ENCODE data around the gene PASK. TPM values are rescaled to one million over a fixed set of nuclear protein-coding genes. Genes with fewer than 3 reads are reported as not detected.

PASK gene
- polyA plus RNA-seq, 4 donors: 4.7 to 14.7 (median 6.2) TPM

DNA sequence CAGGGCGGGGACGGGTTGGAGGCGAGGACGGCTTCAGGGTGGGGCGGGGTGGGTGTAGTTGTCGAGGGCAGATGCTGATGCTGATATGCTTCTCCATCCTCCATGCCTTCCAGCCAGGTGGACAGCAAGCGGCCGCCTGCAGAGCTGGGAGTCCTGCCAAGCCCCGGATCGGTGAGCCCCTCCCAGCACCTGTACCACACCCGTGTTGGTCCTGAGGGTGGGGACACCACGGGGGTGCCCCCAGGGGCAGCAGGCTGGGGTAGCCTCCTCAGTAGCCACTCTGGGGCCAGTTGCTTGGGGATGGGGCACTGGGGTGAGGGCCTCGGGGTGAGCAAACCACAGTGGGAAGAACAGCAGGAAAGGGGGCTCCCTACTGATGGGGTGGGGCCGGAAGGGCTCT lies 41.8 kb upstream of the PASK start:
- Histone ChIP-seq H3K27me3 (ENCODE audit: control insufficient read depth in 3 of 3, insufficient read depth in 3 of 3, low read length in 3 of 3) (peaks cover 0 to 3% (median 0%) of the 10 kb centered on the region in 3 donors), H3K4me1 (ENCODE audit: control insufficient read depth in 3 of 3, insufficient read depth in 2 of 3, low read depth in 1 of 3, low read length in 2 of 3) (no peaks in the 10 kb centered on the region), H3K4me3 (ENCODE audit: low read depth in 1 of 3, low read length in 3 of 3) (no peak overlapping the region), H3K27ac (ENCODE audit: low read depth in 1 of 3, low read length in 2 of 3) (no peak overlapping the region), H3K36me3 (ENCODE audit: control insufficient read depth in 3 of 3, insufficient read depth in 2 of 3, low read depth in 1 of 3, low read length in 3 of 3) (no peaks in the 10 kb centered on the region), H3K9me3 (ENCODE audit: control insufficient read depth in 2 of 2, insufficient read depth in 1 of 2, low read depth in 1 of 2, low read length in 1 of 2) (no peaks in the 10 kb centered on the region)
- WGBS, 3 donors: 16 to 63% (median 45%) methylated on average over 8 to 14 of the region's 14 CpGs
- FAIRE-seq: no peak
- peak; percentile 19 to 58 for DNase-seq

DNA sequence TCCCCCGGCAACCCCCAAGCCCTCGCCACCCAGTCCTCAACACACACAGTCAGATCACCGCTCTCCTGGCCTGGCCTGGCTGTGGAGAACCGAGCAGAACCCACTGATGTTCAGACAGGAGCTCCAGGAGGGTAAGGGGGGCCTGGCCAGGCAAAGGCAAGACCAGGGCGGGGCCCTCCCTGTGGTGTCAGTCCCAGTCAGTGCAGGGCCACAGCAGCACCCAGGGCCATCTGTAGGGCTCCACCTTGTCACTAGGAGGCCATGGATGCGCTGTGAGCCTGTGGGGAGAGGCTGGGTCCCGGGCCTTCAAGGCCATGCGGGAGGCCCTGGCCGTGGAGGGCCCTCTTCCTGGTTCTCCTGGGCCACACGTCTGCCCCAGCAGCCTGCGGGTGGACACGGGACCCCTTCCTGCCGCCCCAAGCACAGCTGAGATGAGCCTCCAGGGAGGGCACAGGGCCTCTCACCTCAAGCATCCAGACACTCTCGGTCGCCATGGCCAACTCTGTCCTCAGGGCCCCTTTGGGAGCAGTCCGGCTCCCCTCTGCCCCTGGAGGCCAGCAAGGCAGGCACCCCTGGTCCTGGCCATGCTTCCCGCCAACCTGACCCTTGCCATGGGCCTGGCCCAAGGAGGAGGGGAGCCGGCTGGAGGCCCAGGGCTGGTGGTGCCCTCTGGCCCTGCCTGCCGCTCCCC lies 41.2 kb upstream of the PASK start:
- Histone ChIP-seq H3K36me3 (ENCODE audit: control insufficient read depth in 3 of 3, insufficient read depth in 2 of 3, low read depth in 1 of 3, low read length in 3 of 3) (no peaks in the 10 kb centered on the region), H3K4me1 (ENCODE audit: control insufficient read depth in 3 of 3, insufficient read depth in 2 of 3, low read depth in 1 of 3, low read length in 2 of 3) (no peaks in the 10 kb centered on the region), H3K27me3 (ENCODE audit: control insufficient read depth in 3 of 3, insufficient read depth in 3 of 3, low read length in 3 of 3) (peaks cover 0 to 3% (median 0%) of the 10 kb centered on the region in 3 donors), H3K9me3 (ENCODE audit: control insufficient read depth in 2 of 2, insufficient read depth in 1 of 2, low read depth in 1 of 2, low read length in 1 of 2) (no peaks in the 10 kb centered on the region), H3K4me3 (ENCODE audit: low read depth in 1 of 3, low read length in 3 of 3) (no peak overlapping the region), H3K27ac (ENCODE audit: low read depth in 1 of 3, low read length in 2 of 3) (no peak overlapping the region)
- DNase-seq: no peak
- FAIRE-seq: no peak
- 75 to 84% (median 75%) methylated on average over 14 to 19 of the region's 19 CpGs for WGBS, 3 donors

DNA sequence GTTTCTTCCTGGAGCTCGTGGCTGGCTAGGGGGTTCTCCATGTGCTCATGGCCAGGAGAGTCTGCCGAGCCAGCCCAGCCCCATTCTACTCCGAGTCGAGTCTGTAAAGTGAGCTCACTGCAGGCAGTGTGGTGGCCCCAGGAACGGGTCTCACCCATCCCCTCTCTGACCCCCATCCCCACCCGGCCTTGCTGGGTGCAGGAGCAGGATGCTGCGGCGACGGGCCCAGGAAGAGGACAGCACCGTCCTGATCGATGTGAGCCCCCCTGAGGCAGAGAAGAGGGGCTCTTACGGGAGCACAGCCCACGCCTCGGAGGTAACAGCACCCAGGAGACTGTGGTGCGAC lies 40.6 kb upstream of the PASK start:
- Histone ChIP-seq H3K27me3 (ENCODE audit: control insufficient read depth in 3 of 3, insufficient read depth in 3 of 3, low read length in 3 of 3) (peaks cover 0 to 3% (median 0%) of the 10 kb centered on the region in 3 donors), H3K36me3 (ENCODE audit: control insufficient read depth in 3 of 3, insufficient read depth in 2 of 3, low read depth in 1 of 3, low read length in 3 of 3) (no peaks in the 10 kb centered on the region), H3K4me3 (ENCODE audit: low read depth in 1 of 3, low read length in 3 of 3) (no peak overlapping the region), H3K4me1 (ENCODE audit: control insufficient read depth in 3 of 3, insufficient read depth in 2 of 3, low read depth in 1 of 3, low read length in 2 of 3) (no peaks in the 10 kb centered on the region), H3K27ac (ENCODE audit: low read depth in 1 of 3, low read length in 2 of 3) (no peak overlapping the region), H3K9me3 (ENCODE audit: control insufficient read depth in 2 of 2, insufficient read depth in 1 of 2, low read depth in 1 of 2, low read length in 1 of 2) (no peaks in the 10 kb centered on the region)
- DNase-seq: no peak
- WGBS, 3 donors: 82 to 88% (median 86%) methylated on average over 15 of the region's 15 CpGs
- FAIRE-seq: no peak

DNA sequence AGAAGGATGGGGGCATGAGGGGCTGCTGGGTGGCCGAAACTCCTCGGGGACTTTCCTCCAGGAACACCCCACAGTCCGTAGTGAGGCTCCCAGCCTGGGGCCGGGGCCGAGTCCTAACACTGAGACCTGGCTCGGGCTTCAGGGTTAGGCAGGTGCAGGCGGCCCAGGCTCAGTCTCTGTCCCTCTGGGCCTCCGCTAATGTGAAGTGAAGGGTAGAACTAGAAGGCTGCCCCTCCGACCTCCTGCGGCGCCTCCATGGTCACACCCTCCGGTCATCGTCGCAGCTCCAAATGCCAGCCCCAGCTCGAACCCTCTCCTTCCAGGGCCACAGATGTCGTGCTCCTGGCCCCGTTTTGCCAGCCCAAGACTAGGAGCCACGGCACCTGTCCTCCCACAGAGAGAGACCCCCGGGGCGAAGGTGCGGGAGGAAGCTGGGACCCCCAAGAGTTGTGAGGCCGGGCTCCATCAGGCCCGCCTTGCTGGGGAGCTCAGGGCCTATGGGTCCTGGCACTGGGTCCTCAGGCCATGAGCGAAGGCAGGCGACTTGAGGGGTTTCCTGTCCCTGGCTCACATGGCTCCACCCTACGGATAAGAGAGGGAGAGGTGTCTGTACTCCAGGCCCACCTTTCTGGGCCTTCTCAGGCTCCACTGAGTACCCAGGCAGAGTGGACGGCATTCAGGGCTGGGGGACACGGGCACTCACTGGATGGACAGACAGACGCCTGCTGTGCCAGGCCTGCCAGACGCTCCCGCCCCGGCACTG lies 40.0 kb upstream of the PASK start:
- peak overlapping the region in 1 of 3 donors; percentile 33 for H3K27ac ChIP-seq (ENCODE audit: low read depth in 1 of 3, low read length in 2 of 3)
- no peaks in the 10 kb centered on the region for H3K9me3 ChIP-seq (ENCODE audit: control insufficient read depth in 2 of 2, insufficient read depth in 1 of 2, low read depth in 1 of 2, low read length in 1 of 2)
- WGBS, 3 donors: 88 to 93% (median 91%) methylated on average over 29 to 32 of the region's 32 CpGs
- H3K27me3 ChIP-seq (ENCODE audit: control insufficient read depth in 3 of 3, insufficient read depth in 3 of 3, low read length in 3 of 3): peaks cover 0 to 3% (median 0%) of the 10 kb centered on the region in 3 donors
- H3K4me3 ChIP-seq (ENCODE audit: low read depth in 1 of 3, low read length in 3 of 3): peak overlapping the region in 1 of 3 donors; percentile 29
- DNase-seq (no peak), FAIRE-seq (no peak)
- no peaks in the 10 kb centered on the region for H3K36me3 ChIP-seq (ENCODE audit: control insufficient read depth in 3 of 3, insufficient read depth in 2 of 3, low read depth in 1 of 3, low read length in 3 of 3)
- no peaks in the 10 kb centered on the region for H3K4me1 ChIP-seq (ENCODE audit: control insufficient read depth in 3 of 3, insufficient read depth in 2 of 3, low read depth in 1 of 3, low read length in 2 of 3)

DNA sequence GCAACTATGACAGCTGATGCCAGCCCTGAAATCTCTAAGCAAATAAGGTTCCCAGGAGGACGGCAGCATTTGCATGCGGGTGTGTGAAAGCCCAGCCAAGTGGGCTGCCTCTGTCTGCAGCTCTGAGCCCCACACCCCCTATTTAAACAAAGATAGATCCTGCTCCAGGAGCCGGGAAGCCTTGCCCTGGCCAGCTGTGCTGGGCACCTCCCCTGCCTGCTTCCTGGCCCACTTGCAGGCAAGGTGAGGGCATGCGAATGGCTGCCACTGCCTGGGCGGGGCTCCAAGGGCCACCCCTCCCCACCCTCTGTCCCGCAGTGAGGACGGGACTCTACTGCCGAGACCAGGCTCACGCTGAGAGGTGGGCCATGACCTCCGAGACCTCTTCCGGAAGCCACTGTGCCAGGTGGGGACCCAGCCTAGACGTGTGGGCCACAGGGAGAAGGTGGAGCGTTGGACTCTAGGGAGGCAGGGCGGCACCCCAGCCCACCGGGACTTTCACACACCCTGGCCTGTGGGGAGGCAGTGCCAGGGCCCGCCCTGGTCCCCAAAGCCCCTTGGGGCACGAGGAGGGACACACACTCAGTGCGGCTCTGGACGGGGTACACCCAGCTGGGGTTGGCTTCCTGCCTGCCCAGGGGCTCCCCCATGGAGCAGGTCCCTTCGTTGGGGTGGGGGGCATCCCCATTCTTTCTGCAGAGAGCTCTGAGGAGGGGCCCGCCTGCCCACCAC lies 39.3 kb upstream of the PASK start, which contains the start of gene ANO7:
Gene ANO7, plus strand, starts transcription at position 317 of the 732 bp plus-strand sequence. CDS start 1,387 bp downstream, outside the sequence.
- no peaks in the 10 kb centered on the region for H3K4me1 ChIP-seq (ENCODE audit: control insufficient read depth in 3 of 3, insufficient read depth in 2 of 3, low read depth in 1 of 3, low read length in 2 of 3)
- peak; percentile 41 to 60 for DNase-seq
- H3K36me3 ChIP-seq (ENCODE audit: control insufficient read depth in 3 of 3, insufficient read depth in 2 of 3, low read depth in 1 of 3, low read length in 3 of 3): peaks cover 0 to 2% (median 0%) of the 10 kb centered on the region in 3 donors
- 39 to 66% (median 50%) methylated on average over 19 to 21 of the region's 21 CpGs for WGBS, 3 donors
- FAIRE-seq: no peak
- H3K27ac ChIP-seq (ENCODE audit: low read depth in 1 of 3, low read length in 2 of 3): peak within 1 kb of the TSS in 1 of 3 donors; percentile 33
- peak within 1 kb of the TSS in 1 of 3 donors; percentile 29 for H3K4me3 ChIP-seq (ENCODE audit: low read depth in 1 of 3, low read length in 3 of 3)
- H3K27me3 ChIP-seq (ENCODE audit: control insufficient read depth in 3 of 3, insufficient read depth in 3 of 3, low read length in 3 of 3): peaks cover 0 to 3% (median 0%) of the 10 kb centered on the region in 3 donors
- H3K9me3 ChIP-seq (ENCODE audit: control insufficient read depth in 2 of 2, insufficient read depth in 1 of 2, low read depth in 1 of 2, low read length in 1 of 2): no peaks in the 10 kb centered on the region

DNA sequence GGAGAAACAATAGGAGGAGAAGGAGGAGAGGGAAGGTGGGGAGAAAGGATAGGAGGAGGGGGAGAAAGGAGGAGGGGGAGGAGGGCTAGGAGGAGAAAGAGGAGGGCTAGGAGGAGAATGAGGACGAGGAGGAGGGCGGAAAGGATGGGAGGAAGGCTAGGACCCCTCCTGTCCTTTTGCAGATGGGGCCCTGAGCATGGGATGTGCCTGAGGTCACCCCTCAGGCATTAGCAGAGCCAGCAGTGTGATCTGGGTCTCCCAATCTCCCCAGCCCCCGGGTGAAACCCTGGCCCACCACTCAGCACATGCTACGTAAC lies 38.6 kb upstream of the PASK start:
- Histone ChIP-seq H3K27me3 (ENCODE audit: control insufficient read depth in 3 of 3, insufficient read depth in 3 of 3, low read length in 3 of 3) (peaks cover 0 to 3% (median 0%) of the 10 kb centered on the region in 3 donors), H3K36me3 (ENCODE audit: control insufficient read depth in 3 of 3, insufficient read depth in 2 of 3, low read depth in 1 of 3, low read length in 3 of 3) (peaks cover 0 to 9% (median 2%) of the 10 kb centered on the region in 3 donors), H3K4me1 (ENCODE audit: control insufficient read depth in 3 of 3, insufficient read depth in 2 of 3, low read depth in 1 of 3, low read length in 2 of 3) (no peaks in the 10 kb centered on the region), H3K4me3 (ENCODE audit: low read depth in 1 of 3, low read length in 3 of 3) (no peak overlapping the region), H3K27ac (ENCODE audit: low read depth in 1 of 3, low read length in 2 of 3) (no peak overlapping the region), H3K9me3 (ENCODE audit: control insufficient read depth in 2 of 2, insufficient read depth in 1 of 2, low read depth in 1 of 2, low read length in 1 of 2) (no peaks in the 10 kb centered on the region)
- no peak for DNase-seq
- WGBS, 3 donors: 55 to 68% (median 57%) methylated on average over 4 of the region's 4 CpGs
- no peak for FAIRE-seq

DNA sequence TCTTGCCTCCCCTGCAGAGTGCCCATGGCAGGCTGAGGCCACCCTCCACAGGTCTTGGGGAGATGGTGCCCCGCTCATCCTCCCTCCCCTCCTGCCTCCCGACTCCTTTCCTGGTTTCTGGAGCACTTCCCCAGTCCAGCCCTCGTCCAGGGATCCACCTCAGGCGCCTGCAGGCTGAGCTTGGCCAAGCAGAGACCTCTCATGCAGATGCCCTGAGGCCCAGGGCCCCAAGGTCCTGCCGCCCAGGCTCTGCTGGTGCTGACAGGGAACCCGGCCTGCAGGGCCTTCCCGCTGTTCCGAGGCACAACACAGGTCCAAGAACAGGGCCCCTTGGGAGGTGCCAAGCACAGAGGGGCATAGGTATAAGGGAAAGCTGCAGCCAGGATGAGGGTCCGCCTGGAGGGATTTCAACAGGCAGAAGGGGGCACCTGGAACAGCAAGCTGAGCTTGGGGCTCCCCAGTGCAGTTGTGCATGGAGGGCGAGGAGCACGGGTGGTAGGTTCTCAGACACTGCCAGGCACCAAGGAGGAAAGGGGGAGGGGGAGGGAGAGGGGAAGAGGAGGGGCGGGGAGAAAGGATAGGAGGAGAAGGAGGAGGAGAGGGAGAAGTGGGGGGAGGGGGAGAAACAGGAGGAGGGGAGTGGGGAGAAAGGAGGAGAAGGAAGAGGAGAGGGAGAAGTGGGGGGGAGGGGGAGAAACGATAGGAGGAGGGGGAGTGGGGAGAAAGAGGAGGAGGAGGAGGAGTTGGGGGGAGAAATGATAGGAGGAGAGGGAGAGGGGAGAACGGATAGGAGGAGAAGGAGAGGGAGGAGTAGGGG lies 38.0 kb upstream of the PASK start:
- Histone ChIP-seq H3K27me3 (ENCODE audit: control insufficient read depth in 3 of 3, insufficient read depth in 3 of 3, low read length in 3 of 3) (peaks cover 0 to 3% (median 0%) of the 10 kb centered on the region in 3 donors), H3K4me1 (ENCODE audit: control insufficient read depth in 3 of 3, insufficient read depth in 2 of 3, low read depth in 1 of 3, low read length in 2 of 3) (no peaks in the 10 kb centered on the region), H3K4me3 (ENCODE audit: low read depth in 1 of 3, low read length in 3 of 3) (no peak overlapping the region), H3K9me3 (ENCODE audit: control insufficient read depth in 2 of 2, insufficient read depth in 1 of 2, low read depth in 1 of 2, low read length in 1 of 2) (no peaks in the 10 kb centered on the region), H3K36me3 (ENCODE audit: control insufficient read depth in 3 of 3, insufficient read depth in 2 of 3, low read depth in 1 of 3, low read length in 3 of 3) (peaks cover 0 to 15% (median 4%) of the 10 kb centered on the region in 3 donors), H3K27ac (ENCODE audit: low read depth in 1 of 3, low read length in 2 of 3) (no peak overlapping the region)
- FAIRE-seq: no peak
- no peak for DNase-seq
- 58 to 60% (median 60%) methylated on average over 14 of the region's 14 CpGs for WGBS, 3 donors

DNA sequence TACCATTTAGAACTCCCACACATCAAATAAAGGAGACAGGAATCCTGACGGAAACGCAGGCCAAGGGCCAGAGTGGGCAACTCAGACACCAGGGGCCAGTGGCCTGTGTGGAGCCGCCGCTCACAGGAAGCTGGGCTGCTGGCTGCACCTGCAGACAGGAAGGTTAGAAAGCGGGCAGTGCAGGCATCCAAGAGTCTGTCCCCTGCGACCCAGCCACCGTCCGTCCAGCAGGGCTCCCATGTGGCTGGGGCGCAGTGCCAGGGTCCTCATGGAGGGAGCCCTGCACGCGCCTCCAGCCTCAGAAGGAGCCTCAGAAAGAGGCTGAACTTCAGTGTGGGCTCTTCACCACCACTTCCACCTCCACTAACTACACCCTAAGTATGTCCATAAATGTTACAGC lies 36.7 kb upstream of the PASK start:
- Histone ChIP-seq H3K27me3 (ENCODE audit: control insufficient read depth in 3 of 3, insufficient read depth in 3 of 3, low read length in 3 of 3) (peaks cover 0 to 3% (median 0%) of the 10 kb centered on the region in 3 donors), H3K27ac (ENCODE audit: low read depth in 1 of 3, low read length in 2 of 3) (no peak overlapping the region), H3K9me3 (ENCODE audit: control insufficient read depth in 2 of 2, insufficient read depth in 1 of 2, low read depth in 1 of 2, low read length in 1 of 2) (no peaks in the 10 kb centered on the region), H3K4me3 (ENCODE audit: low read depth in 1 of 3, low read length in 3 of 3) (no peak overlapping the region), H3K4me1 (ENCODE audit: control insufficient read depth in 3 of 3, insufficient read depth in 2 of 3, low read depth in 1 of 3, low read length in 2 of 3) (no peaks in the 10 kb centered on the region), H3K36me3 (ENCODE audit: control insufficient read depth in 3 of 3, insufficient read depth in 2 of 3, low read depth in 1 of 3, low read length in 3 of 3) (peaks cover 0 to 23% (median 4%) of the 10 kb centered on the region in 3 donors)
- 70 to 88% (median 82%) methylated on average over 8 to 11 of the region's 11 CpGs for WGBS, 3 donors
- FAIRE-seq (no peak), DNase-seq (no peak)

All from small intestine (tissue), 7 donors.